Stimulated activated CD8-positive, alpha-beta memory T cell treated with anti-CD3 and anti-CD28 coated beads, Interleukin-4, amount 100 ng/mL, for 1 hour (primary cell): ENCODE data around the gene COL6A1.

ENCODE experiments used
- DNase-seq, 2 donors: peaks; one replicate each; pipeline ENCODE4 v3.0.0-alpha.2; 2020; ENCODE audit warnings: low read depth in 2 of 2, low spot score in 1 of 2

Gene COL6A1

GRCh38 chr21:45994086-45994661 lies 12.6 kb downstream of the COL6A1 start:
- no peak for DNase-seq

- DNase-seq: no peak
Measured at GRCh38 chr21:45994759-45995685, 13.5 kb downstream of the COL6A1 start.

DNA sequence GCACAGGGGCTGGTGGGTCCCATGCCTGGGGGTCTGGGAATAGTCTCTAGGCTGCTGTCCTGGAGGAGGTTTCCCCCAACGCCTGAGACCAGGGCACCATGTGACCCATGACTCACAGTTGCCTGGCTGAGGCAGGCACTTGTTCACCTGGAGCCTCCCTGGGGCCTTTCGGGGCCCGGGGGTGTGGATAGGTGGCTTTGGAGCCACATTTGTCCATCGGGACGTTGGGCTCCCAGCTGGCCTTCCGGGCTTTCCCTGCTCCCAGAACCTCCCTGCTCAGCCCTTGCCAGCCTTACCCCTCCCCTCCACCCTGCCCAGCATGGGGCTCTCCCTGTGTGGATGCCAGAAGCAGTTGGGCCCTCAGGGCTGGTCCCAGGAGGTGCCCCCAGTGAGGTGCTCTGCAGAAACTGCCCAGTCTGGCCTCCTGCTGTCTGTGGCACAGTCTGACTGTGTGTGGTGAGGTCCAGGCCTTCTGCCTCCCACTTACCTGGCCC lies 14.2 kb downstream of the COL6A1 start:
- no peak for DNase-seq

DNA sequence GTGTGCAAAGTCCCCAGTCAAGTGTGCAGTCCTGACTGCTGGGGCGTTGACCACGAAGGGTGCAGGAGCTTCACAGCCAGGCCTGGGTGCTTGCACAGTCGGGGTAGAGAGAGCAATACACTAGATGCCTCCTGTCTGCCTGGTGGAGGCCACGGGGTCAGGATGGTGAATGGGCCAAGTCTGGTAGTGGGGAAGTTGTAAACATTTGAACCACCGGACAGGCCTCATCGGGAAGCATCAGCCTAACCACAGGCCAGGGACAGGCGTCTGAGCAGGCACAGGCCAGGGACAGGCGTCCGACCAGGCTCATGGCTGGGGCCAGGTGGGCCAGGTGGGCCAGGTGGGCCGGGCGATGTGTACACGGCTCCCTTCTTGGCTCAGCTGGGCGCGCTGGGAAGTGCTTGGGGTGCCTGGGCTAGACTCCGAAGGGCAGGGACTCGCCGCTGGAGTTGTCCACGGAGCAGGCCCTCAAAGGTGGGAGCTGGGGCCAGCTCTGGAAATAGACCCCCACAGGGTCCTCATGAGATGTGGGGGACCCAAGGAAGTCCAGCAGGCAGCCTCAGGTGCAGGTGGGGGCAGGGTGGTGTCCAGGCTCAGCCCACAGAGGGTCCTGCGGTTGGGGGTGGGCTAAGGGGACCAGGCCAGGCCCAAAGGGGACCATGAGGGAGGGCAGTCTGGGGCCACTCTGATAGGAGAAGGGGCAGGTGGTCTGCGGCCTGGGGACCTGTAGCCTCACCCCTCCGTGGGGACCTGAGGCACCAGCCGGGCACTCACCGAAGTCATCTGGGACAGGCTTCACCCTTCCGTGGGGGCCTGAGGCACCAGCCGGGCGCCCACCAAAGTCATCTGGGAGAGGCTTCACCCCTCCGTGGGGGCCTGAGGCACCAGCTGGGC lies 15.0 kb downstream of the COL6A1 start:
- no peak for DNase-seq

DNA sequence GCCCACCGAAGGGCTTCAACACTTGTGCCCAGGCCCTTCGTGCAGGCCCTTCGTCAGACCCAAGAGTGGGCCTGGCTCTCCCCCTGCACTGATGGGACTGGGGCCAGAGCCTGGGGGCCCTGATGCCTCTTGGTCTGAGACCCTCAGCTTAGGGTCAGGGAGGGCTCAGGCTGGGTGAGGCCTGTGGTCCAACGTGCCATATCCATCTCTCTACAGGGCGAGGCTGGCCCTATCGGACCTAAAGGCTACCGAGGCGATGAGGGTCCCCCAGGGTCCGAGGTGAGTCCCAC lies 15.6 kb downstream of the COL6A1 start:
- no peak for DNase-seq

GRCh38 chr21:45997495-45998275 lies 16.1 kb downstream of the COL6A1 start:
- DNase-seq: no peak

- DNase-seq: no peak
Measured at GRCh38 chr21:45998276-45998701, 16.7 kb downstream of the COL6A1 start.

DNA sequence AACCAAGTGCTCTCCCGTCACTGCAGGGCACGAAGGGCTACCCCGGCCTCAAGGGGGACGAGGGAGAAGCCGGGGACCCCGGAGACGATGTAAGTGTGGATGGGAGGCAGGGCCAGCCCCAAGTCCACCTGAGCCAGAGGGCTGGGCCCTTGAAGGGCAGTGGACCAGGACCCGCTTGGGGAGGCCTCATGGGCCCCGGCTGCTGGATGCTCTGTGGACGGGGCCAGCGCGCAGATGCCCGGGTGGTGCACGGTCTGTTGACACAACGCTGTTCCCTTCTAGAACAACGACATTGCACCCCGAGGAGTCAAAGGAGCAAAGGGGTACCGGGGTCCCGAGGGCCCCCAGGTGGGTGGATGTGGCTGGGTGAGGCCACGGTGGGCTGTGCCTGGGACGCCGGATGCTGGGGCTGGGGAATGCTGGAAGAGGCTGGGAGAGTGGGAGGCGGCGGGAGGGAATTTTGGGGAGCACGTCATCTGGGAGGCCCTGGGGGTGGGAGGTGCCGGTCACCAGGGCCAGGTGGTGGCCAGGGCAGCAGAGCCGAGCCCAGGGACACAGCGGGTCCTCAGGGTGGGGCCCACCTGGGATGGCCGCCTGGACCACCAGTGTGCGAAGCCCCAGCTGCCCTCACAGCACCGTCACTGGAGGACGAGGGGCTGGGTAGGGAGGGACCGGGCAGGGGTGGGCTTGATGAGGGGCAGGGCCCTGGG lies 17.5 kb downstream of the COL6A1 start:
- DNase-seq: no peak

GRCh38 chr21:45999581-46000181 lies 18.1 kb downstream of the COL6A1 start:
- no peak for DNase-seq

DNA sequence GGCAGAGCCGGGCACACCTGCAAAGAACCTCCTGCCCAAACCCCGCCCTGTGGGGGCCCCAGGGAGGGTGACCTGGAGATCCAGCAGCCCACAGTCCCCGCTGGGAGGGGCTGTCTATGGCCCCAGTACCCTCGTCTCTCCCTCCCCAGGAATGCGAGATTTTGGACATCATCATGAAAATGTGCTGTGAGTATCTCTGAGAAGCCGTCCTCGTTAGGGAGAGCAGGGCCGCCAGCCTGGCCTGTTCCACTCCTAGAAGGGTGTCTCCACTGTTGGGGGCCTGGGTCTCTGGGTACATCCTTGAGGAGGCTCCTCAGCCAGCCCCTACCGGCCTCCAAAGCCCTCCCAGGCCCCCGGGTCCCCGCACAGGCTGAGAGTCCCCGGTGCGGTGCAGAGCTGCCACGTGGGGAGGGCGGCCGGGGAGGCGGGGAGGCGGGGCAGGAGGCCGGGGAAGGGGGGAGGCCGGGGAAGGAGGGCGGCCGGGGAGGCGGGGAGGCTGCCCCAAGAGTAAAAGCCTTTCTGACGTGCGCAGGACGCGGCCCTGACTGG lies 18.7 kb downstream of the COL6A1 start:
- no peak for DNase-seq

GRCh38 chr21:46000731-46001641 lies 19.4 kb downstream of the COL6A1 start:
- DNase-seq: no peak

DNA sequence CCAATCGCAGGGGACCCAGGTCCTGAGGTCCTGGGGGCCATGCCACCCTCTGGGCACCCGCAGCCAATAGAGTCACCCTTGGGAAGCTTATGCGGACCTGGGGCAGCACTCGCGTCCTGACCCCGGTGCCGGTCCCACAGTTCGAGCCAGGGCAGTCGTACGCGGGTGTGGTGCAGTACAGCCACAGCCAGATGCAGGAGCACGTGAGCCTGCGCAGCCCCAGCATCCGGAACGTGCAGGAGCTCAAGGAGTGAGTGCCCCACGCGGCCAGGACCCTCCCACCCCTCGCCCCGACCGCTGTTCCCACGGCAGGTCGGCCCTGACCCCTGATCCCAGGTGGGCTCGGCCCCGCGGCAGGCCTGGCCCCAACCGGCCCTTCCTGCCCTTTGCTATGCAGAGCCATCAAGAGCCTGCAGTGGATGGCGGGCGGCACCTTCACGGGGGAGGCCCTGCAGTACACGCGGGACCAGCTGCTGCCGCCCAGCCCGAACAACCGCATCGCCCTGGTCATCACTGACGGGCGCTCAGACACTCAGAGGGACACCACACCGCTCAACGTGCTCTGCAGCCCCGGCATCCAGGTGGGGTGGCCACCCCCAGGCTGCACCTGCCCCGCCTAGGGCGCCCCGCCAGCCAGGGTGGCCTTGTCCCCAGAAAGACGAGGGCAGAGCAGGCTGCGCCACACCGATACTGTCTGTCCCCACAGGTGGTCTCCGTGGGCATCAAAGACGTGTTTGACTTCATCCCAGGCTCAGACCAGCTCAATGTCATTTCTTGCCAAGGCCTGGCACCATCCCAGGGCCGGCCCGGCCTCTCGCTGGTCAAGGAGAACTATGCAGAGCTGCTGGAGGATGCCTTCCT lies 20.5 kb downstream of the COL6A1 start:
- no peak for DNase-seq

DNA sequence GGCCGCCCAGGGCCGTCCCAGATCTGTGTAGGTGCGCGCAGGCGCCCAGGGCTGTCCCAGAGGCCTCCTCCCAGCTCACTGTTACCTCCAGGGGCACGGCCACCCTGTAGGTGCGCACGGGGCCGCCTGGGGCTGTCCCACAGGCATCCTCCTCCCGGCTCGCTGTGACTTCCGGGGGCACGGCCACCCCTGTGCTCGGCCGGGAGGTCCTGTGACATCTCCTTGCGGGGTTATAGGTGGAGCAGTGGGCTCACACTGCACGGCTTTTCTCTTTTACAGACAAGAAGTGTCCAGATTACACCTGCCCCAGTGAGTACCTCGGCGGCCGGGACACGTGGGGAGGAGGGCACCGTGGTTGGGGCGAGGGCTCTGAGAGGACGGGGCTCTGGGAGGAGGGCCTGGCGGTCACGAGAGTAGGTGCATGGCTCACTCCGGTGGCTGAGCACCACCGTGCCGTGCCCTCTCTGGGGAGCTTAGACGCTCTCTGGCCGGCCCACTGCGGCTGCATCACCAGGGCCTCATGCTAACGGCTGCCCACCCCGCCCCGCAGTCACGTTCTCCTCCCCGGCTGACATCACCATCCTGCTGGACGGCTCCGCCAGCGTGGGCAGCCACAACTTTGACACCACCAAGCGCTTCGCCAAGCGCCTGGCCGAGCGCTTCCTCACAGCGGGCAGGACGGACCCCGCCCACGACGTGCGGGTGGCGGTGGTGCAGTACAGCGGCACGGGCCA lies 21.4 kb downstream of the COL6A1 start:
- no peak for DNase-seq

- DNase-seq: no peak
Measured at GRCh38 chr21:46003575-46004007, 22.0 kb downstream of the COL6A1 start.

DNA sequence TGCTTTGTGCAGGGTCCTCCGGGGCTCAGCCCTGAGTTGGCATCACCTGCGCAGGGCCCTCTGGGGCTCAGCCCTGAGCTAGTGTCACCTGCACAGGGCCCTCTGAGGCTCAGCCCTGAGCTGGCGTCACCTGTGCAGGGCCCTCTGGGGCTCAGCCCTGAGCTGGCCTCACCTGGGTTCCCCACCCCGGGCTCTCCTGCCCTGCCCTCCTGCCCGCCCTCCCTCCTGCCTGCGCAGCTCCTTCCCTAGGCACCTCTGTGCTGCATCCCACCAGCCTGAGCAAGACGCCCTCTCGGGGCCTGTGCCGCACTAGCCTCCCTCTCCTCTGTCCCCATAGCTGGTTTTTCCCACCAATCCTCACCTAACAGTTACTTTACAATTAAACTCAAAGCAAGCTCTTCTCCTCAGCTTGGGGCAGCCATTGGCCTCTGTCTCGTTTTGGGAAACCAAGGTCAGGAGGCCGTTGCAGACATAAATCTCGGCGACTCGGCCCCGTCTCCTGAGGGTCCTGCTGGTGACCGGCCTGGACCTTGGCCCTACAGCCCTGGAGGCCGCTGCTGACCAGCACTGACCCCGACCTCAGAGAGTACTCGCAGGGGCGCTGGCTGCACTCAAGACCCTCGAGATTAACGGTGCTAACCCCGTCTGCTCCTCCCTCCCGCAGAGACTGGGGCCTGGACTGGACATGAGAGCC lies 22.7 kb downstream of the COL6A1 start:
- DNase-seq: no peak

DNA sequence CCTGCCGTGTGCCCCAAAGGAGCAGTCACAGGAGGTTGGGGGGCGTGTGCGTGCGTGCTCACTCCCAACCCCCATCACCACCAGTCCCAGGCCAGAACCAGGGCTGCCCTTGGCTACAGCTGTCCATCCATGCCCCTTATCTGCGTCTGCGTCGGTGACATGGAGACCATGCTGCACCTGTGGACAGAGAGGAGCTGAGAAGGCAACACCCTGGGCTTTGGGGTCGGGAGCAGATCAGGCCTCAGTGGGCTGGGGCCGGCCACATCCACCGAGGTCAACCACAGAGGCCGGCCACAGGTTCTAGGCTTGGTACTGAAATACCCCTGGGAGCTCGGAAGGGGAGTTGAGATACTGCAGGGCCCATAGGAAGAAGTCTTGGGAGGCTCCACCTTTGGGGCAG lies 23.5 kb downstream of the COL6A1 start:
- DNase-seq: no peak
